WI38 (cell line): ENCODE results near the gene NBEA.

Experiments
- H3K4me3 ChIP-seq: 2 replicates; pipeline ENCODE4 v1.5.1; 2011; ENCODE audit warnings: low read depth, mild to moderate bottlenecking, control low read depth, low read length
- TF ChIP-seq, protein P1 (sequence below): IDR thresholded peaks from 2 replicates; pipeline ENCODE4 v1.5.1; 2012; ENCODE audit warnings: low read depth, mild to moderate bottlenecking, control low read depth, low read length

The NBEA gene

DNA sequence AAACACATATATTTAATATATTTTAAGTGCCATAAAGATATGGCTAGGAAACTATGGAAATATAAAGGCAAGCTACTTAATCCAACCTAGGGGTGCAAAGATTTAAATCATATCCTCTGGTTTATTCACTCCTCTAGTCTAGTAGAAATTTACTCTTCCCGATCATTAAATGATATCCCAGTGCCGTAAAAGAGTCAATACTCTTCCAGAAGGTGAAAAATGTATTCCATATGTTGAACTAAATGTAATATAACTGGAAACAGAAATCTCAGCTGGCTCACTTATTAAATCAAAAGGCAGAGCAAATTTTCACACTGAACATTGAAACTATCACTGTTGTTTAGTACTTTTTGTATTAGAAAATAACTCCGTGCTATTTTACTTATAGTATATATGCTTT is 523.3 kb downstream of the NBEA start:
- H3K4me3 ChIP-seq: no peak overlapping the region
- TF ChIP-seq, protein P1, sequence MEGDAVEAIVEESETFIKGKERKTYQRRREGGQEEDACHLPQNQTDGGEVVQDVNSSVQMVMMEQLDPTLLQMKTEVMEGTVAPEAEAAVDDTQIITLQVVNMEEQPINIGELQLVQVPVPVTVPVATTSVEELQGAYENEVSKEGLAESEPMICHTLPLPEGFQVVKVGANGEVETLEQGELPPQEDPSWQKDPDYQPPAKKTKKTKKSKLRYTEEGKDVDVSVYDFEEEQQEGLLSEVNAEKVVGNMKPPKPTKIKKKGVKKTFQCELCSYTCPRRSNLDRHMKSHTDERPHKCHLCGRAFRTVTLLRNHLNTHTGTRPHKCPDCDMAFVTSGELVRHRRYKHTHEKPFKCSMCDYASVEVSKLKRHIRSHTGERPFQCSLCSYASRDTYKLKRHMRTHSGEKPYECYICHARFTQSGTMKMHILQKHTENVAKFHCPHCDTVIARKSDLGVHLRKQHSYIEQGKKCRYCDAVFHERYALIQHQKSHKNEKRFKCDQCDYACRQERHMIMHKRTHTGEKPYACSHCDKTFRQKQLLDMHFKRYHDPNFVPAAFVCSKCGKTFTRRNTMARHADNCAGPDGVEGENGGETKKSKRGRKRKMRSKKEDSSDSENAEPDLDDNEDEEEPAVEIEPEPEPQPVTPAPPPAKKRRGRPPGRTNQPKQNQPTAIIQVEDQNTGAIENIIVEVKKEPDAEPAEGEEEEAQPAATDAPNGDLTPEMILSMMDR: no peak

- no peak overlapping the region for H3K4me3 ChIP-seq
- TF ChIP-seq, protein P1: no peak
These were observed 526.1 kb downstream of the NBEA start for GRCh38 chr13:35468195-35468594.

DNA sequence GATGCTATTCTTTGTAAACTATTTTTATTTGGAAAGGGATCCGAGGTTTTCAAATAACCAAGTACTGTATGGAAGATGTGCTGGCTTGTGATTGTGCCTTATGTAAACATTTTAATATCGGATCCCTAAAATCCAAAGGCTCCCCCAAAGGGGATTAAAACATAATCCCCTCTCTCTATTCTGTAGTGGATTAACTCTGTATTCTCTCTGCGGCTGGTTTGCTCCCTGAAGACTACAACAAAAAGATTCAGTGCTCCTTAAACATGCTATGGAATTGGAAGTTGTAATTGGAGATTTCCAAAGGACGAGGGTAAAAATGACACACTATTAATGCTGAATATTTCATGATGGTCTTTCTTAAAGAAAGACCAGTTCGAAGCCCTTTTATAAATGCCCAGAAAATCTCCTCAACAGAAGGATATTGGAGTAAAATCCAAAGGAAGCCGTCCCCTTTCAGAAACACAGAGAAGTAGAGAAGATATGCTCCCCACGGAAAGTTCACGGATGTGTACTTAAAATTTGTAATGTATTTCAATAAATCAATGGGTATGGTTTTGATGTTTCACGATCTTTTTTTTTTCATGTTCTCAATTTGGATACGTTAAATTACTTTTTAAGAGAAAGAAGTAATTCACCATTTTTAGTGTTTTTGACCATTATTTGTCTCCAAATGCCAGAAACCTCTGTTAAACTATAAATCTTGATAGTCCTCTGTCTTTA is 527.9 kb downstream of the NBEA start:
- TF ChIP-seq, protein P1: no peak
- H3K4me3 ChIP-seq: no peak overlapping the region

GRCh38 chr13:35470671-35471661 is 528.9 kb downstream of the NBEA start:
- TF ChIP-seq, protein P1: no peak
- H3K4me3 ChIP-seq: no peak overlapping the region

- TF ChIP-seq, protein P1: no peak
- H3K4me3 ChIP-seq: no peak overlapping the region
These were observed 529.7 kb downstream of the NBEA start for GRCh38 chr13:35471706-35472322.

DNA sequence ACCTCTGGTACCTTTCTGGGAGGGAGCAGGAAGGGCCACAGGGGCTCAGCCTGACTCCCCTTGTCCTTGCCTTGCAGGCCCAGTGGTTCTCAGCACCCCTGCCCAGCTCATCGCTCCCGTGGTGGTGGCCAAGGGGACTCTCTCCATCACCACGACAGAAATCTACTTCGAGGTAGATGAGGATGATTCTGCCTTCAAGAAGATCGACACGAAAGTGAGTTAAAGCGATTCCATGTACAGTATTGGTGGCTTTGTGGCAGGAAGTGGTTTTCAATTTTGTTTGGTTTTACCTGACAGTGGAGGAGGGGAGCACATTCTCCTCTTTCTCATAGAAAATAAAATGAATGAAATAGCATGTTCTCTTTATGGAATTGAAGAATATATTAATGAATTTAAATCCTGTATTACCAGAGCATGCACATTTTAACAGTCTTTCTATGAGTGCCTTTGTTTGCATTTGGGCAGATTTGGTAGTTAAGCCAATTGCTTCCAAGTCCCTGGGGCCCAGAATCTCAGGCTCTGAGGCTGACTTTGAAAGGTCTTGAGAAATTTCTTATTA is 530.3 kb downstream of the NBEA start:
- TF ChIP-seq, protein P1: no peak
- no peak overlapping the region for H3K4me3 ChIP-seq
